Ecto neural progenitor cell (in vitro differentiated cells): ENCODE measurements around the gene LRRC1.

Experiments
- DNase-seq: peaks from one replicate; pipeline ENCODE4 v3.0.0-alpha.2; 2018; ENCODE audit warnings: low spot score

The LRRC1 gene

DNA sequence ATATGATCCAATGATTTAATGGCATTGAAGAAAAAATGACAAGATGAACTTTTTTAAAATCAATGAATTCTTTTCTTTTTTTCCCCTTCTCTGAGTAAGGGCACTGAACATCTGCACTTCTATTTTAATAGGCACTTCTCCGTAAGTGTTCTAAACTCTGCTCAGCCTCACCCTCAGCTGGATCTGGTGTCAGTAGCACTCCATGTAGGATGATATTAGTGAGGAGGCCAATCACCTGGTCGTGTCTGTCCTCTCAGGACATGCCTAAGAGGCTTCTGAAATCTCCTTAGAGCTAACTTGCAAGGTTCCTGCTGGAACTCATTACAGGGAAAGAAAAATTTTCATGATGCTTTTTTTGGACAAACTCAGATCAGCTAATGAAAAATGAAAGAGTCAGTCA, 167.8 kb downstream of the LRRC1 start:
- DNase-seq = no peak

DNA sequence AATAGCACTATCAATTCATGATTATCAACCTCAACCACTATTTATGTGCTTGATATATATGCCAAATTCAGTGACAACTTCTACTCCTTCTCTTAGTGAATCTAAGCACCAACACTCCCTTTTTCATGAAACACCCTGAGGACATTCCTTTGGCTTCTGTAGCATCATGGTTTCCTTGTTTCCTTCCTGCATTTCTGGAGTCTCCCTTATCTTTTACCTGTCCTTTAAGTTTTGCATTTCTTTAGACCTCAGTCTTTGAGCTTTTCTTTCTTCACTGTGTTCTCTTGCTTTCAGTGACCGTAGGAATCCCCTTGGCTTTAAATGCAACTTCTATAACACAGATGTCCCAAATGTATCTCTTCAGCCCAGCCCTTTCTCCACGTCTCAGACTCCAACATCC, 172.6 kb downstream of the LRRC1 start:
- no peak for DNase-seq
